ENCODE results near the gene TAF5L.

GRCh38 chr1:229557200-229557850 is 68.6 kb downstream of the TAF5L start:
- TF ChIP-seq, protein P1, sequence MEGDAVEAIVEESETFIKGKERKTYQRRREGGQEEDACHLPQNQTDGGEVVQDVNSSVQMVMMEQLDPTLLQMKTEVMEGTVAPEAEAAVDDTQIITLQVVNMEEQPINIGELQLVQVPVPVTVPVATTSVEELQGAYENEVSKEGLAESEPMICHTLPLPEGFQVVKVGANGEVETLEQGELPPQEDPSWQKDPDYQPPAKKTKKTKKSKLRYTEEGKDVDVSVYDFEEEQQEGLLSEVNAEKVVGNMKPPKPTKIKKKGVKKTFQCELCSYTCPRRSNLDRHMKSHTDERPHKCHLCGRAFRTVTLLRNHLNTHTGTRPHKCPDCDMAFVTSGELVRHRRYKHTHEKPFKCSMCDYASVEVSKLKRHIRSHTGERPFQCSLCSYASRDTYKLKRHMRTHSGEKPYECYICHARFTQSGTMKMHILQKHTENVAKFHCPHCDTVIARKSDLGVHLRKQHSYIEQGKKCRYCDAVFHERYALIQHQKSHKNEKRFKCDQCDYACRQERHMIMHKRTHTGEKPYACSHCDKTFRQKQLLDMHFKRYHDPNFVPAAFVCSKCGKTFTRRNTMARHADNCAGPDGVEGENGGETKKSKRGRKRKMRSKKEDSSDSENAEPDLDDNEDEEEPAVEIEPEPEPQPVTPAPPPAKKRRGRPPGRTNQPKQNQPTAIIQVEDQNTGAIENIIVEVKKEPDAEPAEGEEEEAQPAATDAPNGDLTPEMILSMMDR (IDR thresholded peaks at IDR 0.05; ENCODE audit: low read length): no peak
- TF ChIP-seq EZH2 (IDR thresholded peaks at IDR 0.05; ENCODE audit: borderline replicate concordance, low read length): no peak
